Sciatic nerve (tissue), 2 donors: ENCODE data around the gene DBP. TPM values are rescaled to one million over a fixed set of nuclear protein-coding genes. Genes with fewer than 3 reads are reported as not detected.

Experiments used
- ATAC-seq: fragments of 200-7000 bp; cut with Tn5 transposase; one replicate; pipeline ENCODE4 v1.9.1; 2020; ENCODE audit warnings: mild to moderate bottlenecking, moderate library complexity
- DNase-seq: peaks from one replicate; pipeline ENCODE4 v3.0.0-alpha.2; 2020; ENCODE audit warnings: low spot score
- intact Hi-C: fragments of 100-400 bp; cut with DNase I; formaldehyde crosslinking; loops from one replicate; pipeline ENCODE4 v1.14.2; 2022
- total RNA-seq: library from RNA; stranded (reverse); fragmentation: NEBNext Ultra II Directional; extraction: Animal tissue kit (Norgen Biotek cat#: 25700); gene quantifications from one replicate; pipeline ENCODE4 v1.2.1, GENCODE V29; 2021
- donor health status: DM: no; HTN: no; CAD: no.
- donor health status: DM: no; HTN: no; CAD: no.

The DBP gene
- total RNA-seq, 1 donor from 2014 or later = 13.7 TPM

DNA sequence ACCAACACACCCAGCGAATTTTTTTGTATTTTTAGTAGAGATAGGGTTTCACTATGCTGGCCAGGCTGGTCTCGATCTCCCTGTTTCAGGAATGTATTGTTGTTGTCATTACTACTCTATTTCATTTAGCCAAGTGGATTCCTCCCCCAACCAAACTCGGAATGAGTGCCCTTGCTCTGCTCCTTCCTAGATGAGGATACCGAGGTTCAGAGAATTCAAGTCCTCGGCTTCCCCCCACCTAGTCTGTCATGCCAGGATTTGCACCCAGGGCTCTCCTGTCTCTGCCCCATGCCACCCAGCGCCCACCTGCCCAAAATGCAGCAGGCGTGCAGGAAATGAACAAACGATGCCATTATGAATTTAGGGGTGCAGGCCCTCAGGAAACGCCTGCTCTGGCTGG lies 34.2 kb downstream of the DBP start:
- ATAC-seq = no peak
- intact Hi-C loops = loop anchor here (10.0 kb wide), 1 partner anchor 128 kb away; no protein-coding TSS in a partner anchor

DNA sequence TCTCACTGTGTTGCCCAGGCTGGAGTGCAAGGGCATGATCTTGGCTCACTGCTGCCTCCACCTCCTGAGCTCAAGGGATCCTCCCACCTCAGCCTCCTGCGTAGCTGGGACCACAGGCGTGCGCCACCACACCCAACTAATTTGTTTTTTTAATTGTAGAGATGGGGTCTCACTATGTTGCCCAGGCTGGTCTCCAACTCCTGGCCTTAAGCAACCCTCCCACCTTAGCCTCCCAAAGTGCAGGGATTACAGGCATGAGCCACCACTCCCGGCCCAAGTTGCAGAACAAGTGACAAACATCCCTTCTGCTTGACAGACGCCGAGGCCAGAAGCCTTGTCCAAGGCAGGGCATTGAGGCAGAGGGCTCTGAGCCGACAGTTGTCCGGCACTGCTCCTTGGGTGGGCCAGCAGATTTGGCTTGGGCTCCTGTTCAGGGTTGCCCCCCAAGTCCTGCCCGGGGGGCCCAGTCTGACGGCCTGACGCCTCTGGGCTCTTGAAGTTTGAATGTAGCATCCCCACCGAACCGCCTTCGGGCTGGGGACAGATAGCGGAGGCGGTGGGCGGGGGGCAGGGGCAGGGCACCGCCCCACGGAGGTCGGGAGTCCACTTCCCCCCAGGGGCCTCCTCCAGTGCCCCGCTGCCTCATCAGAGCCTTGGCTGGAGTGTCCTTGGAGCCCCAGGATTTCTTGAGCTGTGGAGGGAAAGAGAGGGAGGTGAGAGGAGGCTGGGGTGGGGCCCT lies 36.3 kb downstream of the DBP start:
- no peak for ATAC-seq
- intact Hi-C loops = loop anchor here (10.0 kb wide), 1 partner anchor 126 kb away; no protein-coding TSS in a partner anchor
- DNase-seq = no peak

More for the DNA sequence above, 34.2 kb downstream of the DBP start:
- no peak for DNase-seq

DNA sequence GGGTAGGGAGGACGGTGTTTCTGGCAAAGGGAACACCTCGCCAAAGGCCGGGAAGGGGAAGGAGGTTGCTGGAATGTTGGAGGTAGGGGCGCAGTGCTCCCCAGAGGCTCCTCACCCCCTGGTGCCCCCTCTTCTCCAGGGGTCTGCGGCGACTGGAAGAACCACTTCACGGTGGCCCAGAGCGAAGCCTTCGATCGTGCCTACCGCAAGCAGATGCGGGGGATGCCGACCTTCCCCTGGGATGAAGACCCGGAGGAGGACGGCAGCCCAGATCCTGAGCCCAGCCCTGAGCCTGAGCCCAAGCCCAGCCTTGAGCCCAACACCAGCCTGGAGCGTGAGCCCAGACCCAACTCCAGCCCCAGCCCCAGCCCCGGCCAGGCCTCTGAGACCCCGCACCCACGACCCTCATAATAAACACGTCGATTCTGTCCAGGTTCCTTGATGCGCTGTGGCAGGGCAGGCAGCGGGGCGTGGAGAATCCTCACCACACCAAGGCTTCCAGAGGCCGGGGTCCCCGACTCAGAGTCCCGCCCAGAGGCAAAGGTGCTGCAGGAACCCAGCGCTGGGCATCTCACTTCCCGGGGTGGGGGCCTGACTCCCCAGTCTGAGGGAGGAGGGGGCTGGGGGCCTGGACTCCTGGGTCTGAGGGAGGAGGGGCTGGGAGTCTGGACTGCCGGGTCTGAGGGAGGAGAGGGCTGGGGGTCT lies 38.0 kb downstream of the DBP start:
- intact Hi-C loops = loop anchor here (10.0 kb wide), 1 partner anchor 104 kb away; no protein-coding TSS in a partner anchor
- no peak for DNase-seq
- no peak for ATAC-seq

DNA sequence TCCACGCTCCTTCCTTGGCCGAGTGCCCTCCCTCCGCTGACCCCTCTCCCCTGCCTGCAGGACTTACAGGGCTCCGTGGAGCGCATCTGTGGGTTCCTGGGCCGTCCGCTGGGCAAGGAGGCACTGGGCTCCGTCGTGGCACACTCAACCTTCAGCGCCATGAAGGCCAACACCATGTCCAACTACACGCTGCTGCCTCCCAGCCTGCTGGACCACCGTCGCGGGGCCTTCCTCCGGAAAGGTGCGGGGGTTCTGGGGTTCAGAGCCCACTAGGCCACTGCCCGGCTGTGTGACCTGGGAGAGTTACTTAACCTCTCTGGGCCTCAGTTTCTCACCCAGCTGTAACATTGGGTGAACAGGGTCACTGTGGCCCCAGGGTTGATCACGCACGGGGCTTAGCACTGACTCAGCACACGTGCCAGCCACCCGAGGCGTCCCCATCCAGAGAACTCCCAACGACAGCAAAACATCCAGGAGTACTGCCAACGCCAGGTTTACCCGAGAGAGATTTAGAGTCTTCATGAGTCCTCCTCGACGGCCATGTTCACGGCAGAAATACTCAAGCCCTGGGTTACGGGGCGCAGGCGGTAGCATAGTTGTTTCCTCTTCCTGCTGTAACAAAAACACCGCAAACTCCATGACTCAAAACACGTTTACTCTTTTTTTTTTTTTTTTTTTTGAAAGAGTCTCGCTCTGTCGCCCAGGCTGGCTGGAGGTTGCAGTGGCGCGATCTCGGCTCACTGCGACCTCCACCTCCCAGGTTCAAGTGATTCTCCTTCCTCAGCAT lies 40.3 kb downstream of the DBP start:
- DNase-seq (no peak), ATAC-seq (no peak)
- intact Hi-C loops = loop anchor here (10.0 kb wide), 1 partner anchor 102 kb away; no protein-coding TSS in a partner anchor

DNA sequence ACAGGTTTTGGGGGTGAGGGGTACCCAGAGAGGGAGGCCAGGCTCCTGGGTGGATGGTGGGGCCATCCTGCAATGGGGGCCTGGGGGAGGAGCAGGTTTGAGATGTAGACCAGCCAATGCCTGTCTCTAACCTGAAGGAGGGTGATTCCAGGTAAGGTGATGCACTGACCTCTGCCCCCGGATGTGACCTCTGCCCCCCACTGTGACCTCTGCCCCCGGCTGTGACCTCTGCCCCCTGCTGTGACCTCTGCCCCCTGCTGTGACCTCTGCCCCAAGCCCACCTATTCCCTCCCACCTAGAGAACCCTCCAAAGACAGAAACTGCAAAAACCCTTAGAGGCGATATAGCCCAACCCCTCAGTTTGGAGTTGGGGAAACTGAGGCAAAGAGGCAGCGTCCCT lies 40.9 kb downstream of the DBP start:
- intact Hi-C loops = loop anchor here (10.0 kb wide), 1 partner anchor 101 kb away; no protein-coding TSS in a partner anchor
- no peak for ATAC-seq
- no peak for DNase-seq

DNA sequence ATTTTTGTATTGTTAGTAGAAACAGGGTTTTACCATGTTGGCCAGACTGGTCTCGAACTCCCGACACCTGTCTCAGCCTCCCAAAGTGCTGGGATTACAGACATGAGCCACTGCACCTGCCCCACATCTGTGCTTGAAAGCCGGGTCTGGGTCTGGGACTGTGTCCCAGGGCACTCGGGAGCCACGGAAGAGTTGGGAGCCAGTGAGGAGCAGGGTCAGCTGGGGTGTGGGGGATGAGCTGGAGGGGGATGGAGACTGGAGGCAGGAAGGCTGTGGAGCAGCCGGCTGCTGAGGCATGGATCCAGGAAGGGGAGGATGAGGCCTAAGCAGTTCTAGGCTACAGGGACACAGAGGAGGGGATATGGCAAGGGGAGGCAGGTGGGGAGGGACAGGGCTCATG lies 41.3 kb downstream of the DBP start:
- intact Hi-C loops = loop anchor here (10.0 kb wide), 1 partner anchor 101 kb away; no protein-coding TSS in a partner anchor
- DNase-seq (no peak), ATAC-seq (no peak)

DNA sequence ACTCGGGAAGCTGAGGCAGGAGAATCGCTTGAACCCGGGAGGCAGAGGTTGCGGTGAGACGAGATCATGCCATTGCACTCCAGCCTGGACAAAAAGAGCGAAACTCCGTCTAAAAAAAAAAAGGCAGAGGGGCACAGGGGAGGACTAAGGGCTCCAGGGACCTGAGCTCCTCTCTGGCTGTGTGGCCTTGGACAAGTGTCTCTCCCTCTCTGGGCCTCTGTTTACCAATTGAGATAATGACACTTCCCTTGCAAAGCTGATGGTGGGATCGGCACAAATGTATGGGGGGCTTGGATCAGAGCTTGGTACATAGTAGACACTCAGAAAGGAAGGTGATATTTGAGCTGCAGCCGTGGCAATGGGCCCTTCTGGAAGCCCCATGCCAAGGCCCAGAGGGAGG lies 42.0 kb downstream of the DBP start:
- ATAC-seq (no peak), DNase-seq (no peak)
- intact Hi-C loops = loop anchor here (10.0 kb wide), 1 partner anchor 100 kb away; no protein-coding TSS in a partner anchor

DNA sequence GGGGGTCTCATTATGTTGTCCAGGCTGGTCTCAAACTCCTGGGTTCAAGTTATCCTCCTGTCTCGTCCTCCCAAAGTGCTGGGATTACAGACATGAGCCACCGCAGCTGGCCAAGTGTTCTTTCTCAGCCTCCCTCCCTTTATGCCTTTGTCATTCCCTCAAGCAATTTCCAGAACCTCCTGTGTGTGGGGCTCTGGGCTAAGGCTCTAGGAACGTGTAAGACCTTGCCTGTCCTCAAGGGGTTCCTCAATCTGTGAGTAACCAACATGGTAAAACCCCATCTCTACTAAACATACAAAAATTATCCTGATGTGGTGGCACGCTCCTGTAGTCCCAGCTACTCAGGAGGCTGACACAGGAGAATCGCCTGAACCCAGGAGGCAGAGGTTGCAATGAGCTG lies 46.2 kb downstream of the DBP start:
- intact Hi-C loops = loop anchor here (10.0 kb wide), 1 partner anchor 96 kb away; no protein-coding TSS in a partner anchor
- DNase-seq = no peak
- no peak for ATAC-seq

DNA sequence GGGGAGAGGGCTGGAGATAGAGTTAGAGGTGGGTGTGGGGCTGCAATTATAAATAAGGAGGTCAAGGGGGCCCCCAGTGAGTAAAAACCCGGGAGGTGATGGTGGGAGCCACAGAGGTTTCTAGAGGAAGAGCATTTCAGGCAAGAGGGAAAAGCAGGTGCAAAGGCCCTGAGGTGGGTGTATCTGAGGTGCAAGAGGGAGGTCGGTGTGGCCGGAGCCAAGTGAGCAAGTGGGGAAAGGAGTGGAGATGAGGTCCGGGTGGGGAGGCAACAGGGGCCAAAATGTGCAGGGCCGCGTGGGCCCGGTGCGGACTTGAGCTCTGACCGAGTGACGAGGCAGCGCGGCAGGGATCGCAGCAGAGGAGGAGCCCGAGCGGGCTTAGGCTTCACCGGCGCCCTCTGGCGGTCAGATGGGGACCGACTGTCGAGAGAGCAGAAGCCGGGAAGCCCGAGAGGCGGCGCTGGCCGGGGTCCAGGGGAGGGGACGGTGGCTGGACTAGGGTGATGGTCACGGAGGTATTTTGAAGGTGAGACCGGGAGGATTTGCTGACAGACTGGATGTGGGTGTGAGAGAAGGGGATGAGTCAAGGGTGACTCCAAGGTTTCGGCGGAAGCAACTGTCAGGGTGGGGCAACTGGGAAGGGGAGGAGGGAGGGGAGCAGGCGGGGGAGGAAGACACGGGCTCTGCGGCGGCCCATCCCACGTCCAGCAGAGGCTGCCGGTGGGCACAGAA lies 48.3 kb downstream of the DBP start:
- intact Hi-C loops = loop anchor here (10.0 kb wide), 1 partner anchor 194 kb away; the partner anchor contains the start of genes GRIN2D and KDELR1
- DNase-seq (peak; percentile 95), ATAC-seq (peak; percentile 85)

DNA sequence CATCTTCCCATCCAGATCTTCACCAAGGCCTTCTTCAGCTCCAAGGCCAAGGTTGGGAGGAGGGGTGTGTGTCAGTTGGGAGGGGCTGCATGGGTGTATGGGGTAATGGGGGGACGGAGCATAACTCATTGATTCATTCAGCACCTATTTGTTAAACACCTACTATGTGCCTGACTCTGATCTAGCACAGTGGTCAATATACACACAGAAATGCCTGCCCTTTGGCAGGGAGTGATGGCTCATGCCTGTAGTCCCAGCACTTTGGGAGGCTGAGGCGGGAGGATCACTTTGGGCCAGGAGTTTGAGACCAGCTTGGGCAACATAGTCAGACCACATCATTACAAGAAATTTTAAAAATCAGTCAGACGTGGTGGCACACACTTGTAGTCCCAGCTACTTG lies 49.8 kb downstream of the DBP start:
- DNase-seq = no peak
- intact Hi-C loops = loop anchor here (10.0 kb wide), 1 partner anchor 193 kb away; the partner anchor contains the start of genes GRIN2D and KDELR1
- no peak for ATAC-seq

DNA sequence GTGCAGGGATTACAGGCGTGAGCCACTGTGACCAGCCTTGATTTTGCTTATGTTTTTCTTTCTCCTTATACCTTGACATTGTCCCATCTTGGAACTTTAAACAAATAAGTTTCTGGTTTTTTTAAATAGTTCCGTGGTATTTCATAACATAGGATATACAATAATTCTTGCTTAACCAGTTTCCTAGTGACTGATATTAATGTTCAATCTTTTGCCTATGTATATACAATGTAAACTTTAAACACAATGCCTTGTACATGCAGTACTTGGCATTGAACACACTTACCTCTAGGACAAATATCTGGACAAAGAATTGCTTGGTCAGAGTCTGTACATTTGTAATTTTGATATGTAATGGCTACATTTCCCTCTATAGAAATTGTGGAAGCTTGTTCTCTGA lies 55.0 kb downstream of the DBP start:
- no peak for DNase-seq
- intact Hi-C loops = loop anchor here (10.0 kb wide), 1 partner anchor 187 kb away; the partner anchor contains the start of genes GRIN2D and KDELR1
- no peak for ATAC-seq

Other genes starting within 250 kb of the DBP start
- 104 TPM for gene KDELR1, start 245.8 kb downstream of the DBP start, total RNA-seq
- 1.1 TPM for gene GRIN2D, start 243.7 kb downstream of the DBP start, total RNA-seq
- gene GRWD1, start 191.4 kb downstream of the DBP start, total RNA-seq = 23.4 TPM
- gene KCNJ14, start 181.8 kb downstream of the DBP start, total RNA-seq = 0.71 TPM
- gene CYTH2, start 168.0 kb downstream of the DBP start, total RNA-seq = 62.7 TPM
- gene LMTK3, start 125.5 kb downstream of the DBP start, total RNA-seq = 0.76 TPM
- gene SULT2B1, start 85.2 kb downstream of the DBP start, total RNA-seq = not detected
- gene SPACA4, start 30.6 kb downstream of the DBP start, total RNA-seq = not detected
- not detected for gene FAM83E, start 22.3 kb downstream of the DBP start, total RNA-seq
- 789 TPM for gene RPL18, start 18.2 kb downstream of the DBP start, total RNA-seq
- 21.5 TPM for gene SPHK2, start 17.9 kb downstream of the DBP start, total RNA-seq
- 10.5 TPM for gene CA11, start 8.8 kb upstream of the DBP start, total RNA-seq
- gene NTN5, start 35.6 kb upstream of the DBP start, total RNA-seq = 1.4 TPM
- not detected for gene FUT2, start 58.6 kb upstream of the DBP start, total RNA-seq
- 5.8 TPM for gene MAMSTR, start 82.3 kb upstream of the DBP start, total RNA-seq
- gene RASIP1, start 103.2 kb upstream of the DBP start, total RNA-seq = 28.0 TPM
- gene IZUMO1, start 109.5 kb upstream of the DBP start, total RNA-seq = 0.27 TPM
- 3.6 TPM for gene FUT1, start 115.3 kb upstream of the DBP start, total RNA-seq
- gene FGF21, start 118.1 kb upstream of the DBP start, total RNA-seq = not detected
- gene BCAT2, start 173.7 kb upstream of the DBP start, total RNA-seq = 38.0 TPM
- gene HSD17B14, start 199.1 kb upstream of the DBP start, total RNA-seq = 22.2 TPM
- gene PLEKHA4, start 231.2 kb upstream of the DBP start, total RNA-seq = 519 TPM
- 95.8 TPM for gene PPP1R15A, start 235.0 kb upstream of the DBP start, total RNA-seq